ENCODE data around the gene PPP1R13L. TPM values are rescaled to one million over a fixed set of nuclear protein-coding genes. Genes with fewer than 3 reads are reported as not detected.
"Not testable (repeated sequence)": the region's sequence is repeated elsewhere in the genome, so short reads cannot be mapped to it uniquely, and the experiment has no call there.

The PPP1R13L gene
- total RNA-seq, 1 donor from 2014 or later: 20.7 TPM

DNA sequence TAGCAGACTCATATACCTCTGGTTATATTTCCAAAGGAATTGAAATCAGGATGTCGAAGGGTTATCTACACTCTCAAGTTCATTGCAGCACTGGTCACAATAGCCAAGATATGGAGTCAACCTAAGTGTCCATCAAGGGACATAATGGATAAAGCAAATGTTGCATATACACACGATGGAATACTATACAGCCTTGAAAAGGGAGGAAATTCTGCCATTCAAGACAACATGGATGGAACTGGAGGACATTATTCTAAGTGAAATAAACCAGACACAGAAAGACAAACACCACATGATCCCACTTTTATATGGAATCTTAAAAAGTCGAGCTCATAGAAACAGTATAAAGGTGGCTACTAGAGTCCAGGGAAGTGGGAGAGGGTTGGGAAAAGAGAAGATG is 32.5 kb upstream of the PPP1R13L start:
- intact Hi-C loops (cut with DNase I): loop anchor here (2.0 kb wide), 1 partner anchor 39 kb away; no protein-coding TSS in a partner anchor
- no peak for ATAC-seq
- no peak for DNase-seq (ENCODE audit: low spot score)

DNA sequence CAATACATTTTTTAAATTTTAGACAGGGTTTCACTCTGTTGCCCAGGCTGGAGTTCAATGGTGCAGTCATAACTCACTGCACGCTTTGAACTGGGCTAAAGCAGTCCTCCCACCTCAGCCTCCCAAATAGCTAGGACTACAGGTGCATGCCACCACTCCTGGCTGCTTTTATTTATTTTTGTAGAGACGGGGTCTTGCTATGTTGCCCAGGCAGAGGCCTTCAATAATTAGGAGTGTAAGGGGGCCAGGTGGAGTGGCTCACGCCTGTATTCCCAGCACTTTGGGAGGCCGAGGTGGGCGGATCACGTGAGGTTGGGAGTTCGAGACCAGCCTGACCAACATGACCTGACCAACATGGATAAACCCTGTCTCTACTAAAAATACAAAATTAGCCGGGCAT is 27.7 kb upstream of the PPP1R13L start:
- ATAC-seq; DNase-seq (ENCODE audit: low spot score); intact Hi-C loops (cut with DNase I): not testable (repeated sequence)

DNA sequence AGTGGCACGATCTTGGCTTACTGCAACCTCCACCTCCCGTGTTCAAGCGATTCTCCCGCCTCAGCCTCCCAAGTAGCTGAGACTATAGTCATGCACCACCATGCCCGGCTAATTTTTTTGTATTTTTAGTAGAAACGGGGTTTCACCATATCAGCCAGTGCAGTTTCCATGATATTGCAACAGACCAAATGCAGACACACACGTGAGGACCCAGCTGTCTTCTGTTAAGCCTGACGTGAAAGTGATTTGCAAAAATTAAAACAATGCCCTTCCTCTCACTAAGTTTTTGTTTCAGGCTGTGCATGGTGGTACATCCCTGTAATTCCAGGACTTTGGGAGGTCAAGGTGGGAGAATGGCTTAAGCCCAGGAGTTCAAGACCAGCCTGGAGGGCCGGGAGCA is 26.1 kb upstream of the PPP1R13L start:
- DNase-seq (ENCODE audit: low spot score); ATAC-seq; intact Hi-C loops (cut with DNase I): not testable (repeated sequence)

DNA sequence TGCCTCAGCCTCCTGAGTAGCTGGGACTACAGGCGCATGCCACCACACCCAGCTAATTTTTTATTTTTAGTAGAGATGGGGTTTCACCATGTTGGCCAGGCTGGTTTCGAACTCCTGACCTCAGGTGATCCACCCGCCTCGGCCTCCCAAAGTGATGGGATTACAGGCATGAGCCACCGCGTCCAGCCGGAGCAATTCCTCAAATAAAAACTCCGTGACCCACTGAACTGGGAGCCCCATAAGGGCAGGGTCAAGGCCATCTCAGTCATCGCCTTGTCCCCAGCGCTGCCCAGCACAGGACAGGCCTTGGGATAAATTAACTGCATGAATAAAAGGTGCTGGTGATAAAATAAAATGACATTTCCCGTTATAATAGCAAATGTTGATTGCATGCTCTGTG is 25.0 kb upstream of the PPP1R13L start:
- DNase-seq (ENCODE audit: low spot score); intact Hi-C loops (cut with DNase I); ATAC-seq: not testable (repeated sequence)

DNA sequence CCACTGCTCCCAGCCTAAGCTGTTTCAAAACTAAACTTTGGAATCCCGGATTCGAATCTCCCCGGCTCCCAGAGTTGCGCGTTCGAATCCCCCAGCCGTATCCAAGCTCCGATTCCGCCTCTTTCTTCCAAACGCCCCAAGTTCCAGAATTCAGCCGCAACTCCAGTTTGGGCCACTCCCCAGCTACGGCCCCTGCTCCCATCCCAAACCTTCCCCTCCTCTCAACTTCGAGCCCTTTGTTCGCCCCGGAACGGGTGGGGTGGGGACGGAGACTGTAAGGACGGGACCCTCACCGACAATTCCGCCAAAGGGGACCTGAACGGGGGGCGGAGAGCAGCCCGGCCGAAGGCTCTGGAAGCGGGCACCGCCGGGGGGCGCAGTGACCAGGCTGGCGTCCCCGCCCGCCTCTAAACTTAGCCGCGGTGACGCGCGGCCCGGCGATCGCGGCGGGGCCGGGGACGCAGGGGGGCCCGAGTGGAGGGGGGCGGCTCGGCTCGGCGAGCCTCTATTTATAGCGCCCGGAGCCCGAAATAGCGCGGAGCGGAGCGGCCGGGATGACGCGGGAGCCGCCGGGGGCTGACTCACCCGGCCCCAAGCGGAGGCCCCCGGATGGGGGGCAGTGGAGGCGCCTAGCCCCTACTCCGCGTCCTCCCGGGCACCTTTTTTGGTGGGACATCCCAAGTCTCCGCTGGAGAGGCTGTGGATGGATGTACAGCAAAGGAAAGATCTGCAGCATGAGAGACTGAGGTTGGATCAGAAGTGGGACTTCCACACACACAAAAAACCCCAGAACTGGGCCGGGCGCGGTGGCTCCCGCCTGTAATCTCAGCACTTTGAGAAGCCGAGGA is 23.7 kb upstream of the PPP1R13L start:
- no peak for DNase-seq (ENCODE audit: low spot score)
- intact Hi-C loops (cut with DNase I): no loop called here
- ATAC-seq: peak; percentile 16

DNA sequence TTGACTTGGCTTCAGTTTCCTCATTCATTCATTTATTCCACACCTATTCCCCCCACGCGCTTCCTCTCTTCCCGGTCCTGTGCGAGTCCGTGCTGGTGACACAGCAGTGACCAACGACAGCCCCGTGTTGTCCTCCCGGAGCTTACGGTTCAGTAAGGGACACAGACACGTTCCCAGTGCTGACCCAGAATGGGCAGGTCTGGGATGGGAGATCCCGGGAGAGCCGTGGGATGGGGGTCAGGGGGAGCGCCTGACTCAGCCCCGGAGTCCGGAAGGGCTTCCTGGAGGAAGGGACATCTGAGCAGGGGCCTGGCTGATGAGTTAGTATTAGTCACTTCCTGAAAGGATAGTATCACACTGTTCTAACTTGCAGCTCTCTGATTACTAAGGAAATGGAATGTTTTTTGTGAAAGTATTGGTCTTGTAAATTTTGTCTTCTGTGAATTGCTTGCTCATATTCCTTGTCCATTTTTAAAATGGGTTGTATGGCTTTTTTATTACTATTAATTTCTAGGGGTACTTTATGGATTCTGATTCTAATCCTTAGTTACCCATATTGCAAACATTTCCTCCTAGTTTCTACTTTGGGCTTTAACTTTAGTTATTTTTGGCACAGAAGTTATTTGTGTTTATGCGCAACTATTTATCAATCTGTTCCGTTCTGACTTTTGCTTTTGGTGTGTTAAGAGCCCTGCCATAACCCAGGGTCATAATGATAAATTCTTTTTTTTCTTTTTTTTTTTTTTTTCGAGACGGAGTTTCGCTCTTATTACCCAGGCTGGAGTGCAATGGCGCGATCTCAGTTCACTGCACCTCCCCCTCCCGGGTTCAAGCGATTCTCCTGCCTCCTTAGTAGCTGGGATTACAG is 19.6 kb upstream of the PPP1R13L start:
- intact Hi-C loops (cut with DNase I): no loop called here
- ATAC-seq (peak; percentile 33), DNase-seq (ENCODE audit: low spot score) (no peak)

DNA sequence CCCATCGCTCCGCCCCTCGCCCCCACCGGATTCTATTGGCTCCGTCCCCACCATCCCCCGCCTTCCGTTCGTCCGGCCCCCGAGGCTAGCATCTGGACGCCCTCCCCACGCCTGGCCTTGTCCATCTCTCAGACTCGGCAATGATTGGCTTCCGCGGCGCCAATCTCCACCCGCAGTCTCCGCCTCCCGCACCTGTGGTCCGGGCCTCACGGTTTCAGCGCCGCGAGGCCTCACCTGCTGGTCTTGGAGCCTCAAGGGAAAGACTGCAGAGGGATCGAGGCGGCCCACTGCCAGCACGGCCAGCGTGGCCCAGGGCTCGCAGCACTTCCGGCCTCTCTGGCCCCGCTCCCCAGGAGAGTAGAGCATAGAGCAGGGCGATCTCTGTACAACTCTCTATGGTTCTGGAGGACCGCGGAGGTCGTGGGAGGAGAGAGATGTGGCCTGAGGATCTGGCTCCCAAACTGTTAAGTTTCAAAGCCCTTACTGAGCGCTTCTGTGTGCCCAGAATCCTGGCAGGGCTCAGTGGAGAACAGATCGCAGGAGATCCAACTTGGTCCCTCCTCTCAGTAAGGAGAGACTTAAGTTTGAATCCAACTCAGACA is 18.8 kb upstream of the PPP1R13L start, which contains the start of gene ERCC1:
TSS of gene ERCC1 (minus strand) at position 329 of the 602 bp plus-strand sequence. CDS start 543 bp downstream, outside the sequence.
- intact Hi-C loops (cut with DNase I): no loop called here
- peak; percentile 88 for ATAC-seq
- DNase-seq (ENCODE audit: low spot score): no peak

DNA sequence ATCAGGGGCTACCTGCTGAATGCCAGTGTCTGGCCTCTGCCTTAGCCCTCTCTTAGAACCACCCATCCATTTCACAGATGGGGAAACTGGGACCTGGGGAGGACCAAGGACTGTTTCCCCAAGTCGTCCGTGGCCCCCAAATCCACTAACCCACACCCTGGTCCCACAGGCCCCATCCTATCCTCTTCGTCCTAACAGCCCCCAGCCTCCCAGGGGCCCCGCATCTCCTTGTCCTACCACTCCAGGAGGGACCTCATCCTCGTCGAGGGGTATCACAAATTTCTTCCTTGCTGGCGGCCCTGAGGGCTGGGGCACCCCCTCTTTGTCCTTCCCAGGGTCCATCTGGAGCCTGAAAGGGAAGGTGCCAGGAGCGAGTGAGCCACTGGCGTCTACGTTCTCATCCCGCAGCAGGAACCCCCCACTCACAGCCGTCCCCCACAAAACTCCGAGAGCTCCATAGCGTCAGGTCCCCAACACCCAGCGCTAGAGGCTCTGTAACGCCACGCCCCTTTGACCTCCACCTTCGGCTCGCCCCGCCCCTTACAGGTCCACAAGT is 18.2 kb upstream of the PPP1R13L start:
- ATAC-seq (no peak), DNase-seq (ENCODE audit: low spot score) (peak; percentile 97)
- intact Hi-C loops (cut with DNase I): no loop called here

DNA sequence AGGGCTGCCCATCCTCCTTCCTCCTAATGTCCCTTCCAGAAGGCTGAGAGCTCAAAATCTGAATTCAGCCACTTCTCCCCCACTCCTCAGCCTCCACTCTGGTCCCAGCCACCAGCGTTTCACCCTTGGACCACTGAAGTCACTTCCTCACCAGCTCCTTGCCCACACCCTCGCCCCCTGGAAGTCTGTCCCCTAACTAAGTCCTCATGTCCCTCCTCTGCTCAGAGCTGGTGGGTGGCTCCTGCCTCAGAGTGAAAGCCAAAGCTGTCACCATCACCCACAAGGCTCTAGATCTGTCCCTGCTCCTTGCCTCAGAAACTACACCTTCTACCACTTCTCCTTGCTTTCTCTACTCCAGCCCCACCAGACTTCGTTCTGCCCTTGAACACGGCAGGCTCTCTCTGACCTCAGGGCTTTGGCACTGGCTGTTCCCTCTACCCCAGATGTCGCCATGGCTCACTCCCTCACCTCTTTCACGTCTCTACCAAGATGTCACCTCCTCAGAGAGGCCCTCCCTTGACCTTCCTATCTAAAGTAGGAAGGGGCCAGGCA is 17.2 kb upstream of the PPP1R13L start:
- intact Hi-C loops (cut with DNase I): no loop called here
- no peak for DNase-seq (ENCODE audit: low spot score)
- no peak for ATAC-seq

DNA sequence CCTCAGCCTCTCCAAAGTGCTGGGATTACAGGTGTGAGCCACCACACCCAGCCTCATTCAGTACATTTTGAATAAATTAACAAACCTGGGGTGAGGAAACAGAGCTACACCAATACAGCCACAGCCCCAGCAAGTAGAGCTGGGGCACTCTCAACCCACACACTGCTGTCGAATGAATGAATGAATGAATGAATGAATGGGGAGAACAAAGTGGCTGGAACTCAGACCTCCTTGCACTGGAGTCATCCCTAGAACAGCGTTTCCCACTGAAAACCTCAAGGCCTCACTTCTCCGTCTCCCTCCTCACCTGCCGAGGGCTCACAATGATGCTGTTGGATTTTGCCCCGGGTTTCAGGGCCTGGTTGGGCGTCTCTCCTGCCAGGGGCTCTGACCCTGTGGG is 16.0 kb upstream of the PPP1R13L start:
- ATAC-seq: no peak
- DNase-seq (ENCODE audit: low spot score): no peak
- intact Hi-C loops (cut with DNase I): no loop called here

DNA sequence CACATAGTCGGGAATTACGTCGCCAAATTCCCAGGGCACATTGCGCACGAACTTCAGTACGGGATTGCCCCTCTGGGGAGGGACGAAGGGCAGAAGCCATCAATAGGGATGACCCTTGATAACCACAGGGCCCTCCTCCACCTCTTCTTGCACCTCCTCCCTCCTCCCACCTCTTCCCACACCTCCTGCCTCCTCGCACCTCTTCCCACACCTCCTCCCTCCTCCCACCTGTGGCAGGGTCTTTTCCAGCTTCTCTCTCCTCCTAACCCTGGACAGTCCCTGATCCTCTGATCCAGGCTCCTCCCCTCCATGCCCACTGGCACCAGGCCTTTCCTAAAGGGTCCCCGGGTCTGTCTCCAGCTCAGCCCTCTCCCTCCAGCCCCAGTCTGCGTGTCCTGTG is 15.5 kb upstream of the PPP1R13L start:
- DNase-seq (ENCODE audit: low spot score) (no peak), ATAC-seq (no peak)
- intact Hi-C loops (cut with DNase I): no loop called here

DNA sequence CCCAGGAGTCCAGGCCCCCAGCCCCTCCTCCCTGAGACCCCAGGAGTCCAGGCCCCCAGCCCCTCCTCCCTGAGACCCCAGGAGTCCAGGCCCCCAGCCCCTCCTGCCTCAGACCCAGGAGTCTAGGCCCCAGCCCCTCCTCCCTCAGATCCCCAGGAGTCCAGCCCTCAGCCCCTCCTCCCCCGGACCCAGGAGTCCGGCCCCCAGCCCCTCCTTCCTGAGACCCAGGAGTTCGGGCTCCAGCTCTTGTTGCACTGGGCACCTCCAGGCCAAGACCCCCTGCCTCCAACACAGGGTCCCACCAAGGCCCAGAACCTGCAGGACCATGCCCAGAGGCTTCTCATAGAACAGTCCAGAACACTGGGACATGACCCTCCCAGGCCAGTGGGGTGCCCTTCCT is 15.0 kb upstream of the PPP1R13L start:
- ATAC-seq (no peak), DNase-seq (ENCODE audit: low spot score) (no peak)
- intact Hi-C loops (cut with DNase I): no loop called here

DNA sequence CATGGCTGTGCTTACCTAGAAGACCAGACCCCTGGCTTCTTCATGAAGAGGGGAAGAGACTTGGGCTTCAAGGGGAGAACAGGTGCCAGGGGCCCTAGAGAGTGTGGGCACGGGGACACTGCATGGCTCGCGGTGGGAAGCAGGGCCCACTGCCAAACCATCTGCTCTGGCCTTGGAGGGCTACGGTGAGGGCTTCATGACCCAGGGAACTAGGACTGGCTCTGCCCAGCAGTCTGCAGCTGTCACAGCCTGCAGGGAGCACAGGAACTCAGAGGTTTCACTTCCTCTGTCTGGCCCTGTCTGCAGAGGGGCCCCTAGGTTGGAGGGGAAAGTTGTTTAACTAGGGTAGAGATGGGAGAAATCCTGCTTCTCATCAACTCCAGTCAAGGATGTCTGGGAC is 14.5 kb upstream of the PPP1R13L start:
- no peak for DNase-seq (ENCODE audit: low spot score)
- intact Hi-C loops (cut with DNase I): no loop called here
- ATAC-seq: peak; percentile 16

DNA sequence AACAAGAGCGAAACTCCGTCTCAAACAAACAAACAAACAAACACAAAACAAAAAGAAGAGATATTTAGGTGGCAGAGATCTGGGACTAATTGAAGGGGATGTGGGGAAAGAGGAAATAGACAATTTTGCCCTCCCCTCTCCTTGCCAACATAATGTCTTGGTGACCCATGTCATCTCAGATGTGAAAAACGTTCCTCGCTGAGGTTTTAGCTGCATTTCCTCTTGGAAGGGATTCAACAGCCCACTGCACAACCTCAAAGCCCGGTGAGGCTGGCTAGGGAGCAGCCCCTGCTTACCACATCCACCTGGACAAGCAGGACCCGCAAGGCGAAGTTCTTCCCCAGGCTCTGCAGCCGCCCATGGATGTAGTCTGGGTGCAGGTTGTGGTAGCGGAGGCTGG is 13.9 kb upstream of the PPP1R13L start:
- ATAC-seq: no peak
- intact Hi-C loops (cut with DNase I): no loop called here
- DNase-seq (ENCODE audit: low spot score): no peak

DNA sequence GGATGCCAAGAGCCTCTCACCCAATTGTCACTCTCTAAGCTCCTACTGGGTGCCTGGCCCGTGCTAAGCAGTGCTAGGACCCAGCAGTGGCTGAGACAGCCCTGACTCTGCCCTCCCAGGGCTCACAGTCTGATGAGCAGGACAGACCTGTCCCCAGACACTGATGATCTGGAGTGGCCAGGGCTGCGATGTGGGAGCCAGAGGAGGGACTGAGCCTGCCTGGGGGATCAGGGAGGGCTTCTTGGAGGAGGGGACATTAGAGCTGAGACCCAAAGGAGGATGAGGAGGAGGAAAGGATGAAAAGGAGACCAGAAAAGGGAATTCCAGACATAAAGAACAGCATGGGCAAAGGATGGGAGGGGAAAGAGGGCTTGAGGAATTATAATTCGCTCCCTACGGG is 12.3 kb upstream of the PPP1R13L start:
- DNase-seq (ENCODE audit: low spot score) (no peak), ATAC-seq (no peak)
- intact Hi-C loops (cut with DNase I): no loop called here

DNA sequence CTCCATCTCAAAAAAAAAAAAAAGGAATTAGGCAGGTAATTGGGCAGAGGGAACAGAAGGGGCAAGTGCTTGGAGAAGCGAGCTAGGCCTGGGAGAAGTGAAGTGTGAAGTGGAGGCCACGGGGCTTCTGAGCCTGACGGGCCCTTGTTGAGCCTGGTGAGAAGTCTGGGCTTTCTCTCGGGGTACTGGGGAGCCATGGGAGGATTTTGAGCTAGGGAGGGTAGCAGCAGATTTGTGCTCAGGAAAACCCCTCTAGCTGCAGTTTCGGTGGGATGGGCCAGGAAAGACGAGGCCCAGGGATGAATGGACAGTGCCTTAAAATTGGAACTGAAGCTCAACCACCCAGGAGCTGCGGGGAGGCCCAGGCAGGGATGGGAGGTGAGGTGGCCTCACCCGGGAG is 9.6 kb upstream of the PPP1R13L start:
- ATAC-seq: no peak
- DNase-seq (ENCODE audit: low spot score): no peak
- intact Hi-C loops (cut with DNase I): no loop called here

DNA sequence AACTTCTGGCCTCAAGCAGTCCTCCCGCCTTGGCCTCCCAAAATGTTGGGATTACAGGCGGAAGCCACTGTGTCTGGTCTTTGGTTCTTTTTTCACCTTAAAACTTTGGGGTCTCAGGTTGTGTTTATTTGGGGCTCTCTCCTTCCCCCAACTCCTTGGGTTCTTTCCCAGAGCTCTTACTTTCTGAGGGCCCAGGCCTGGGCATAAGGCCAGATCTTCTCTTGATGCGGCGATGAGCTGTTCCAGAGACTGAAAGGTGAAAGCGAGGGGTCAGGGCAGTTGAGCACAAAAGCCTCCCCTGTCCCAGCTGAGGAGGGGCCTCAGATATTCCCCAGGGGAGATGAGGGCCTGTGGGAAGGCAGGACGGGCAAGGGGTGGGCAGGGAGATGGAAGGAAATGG is 8.6 kb upstream of the PPP1R13L start:
- DNase-seq (ENCODE audit: low spot score) (no peak), ATAC-seq (no peak)
- intact Hi-C loops (cut with DNase I): no loop called here

DNA sequence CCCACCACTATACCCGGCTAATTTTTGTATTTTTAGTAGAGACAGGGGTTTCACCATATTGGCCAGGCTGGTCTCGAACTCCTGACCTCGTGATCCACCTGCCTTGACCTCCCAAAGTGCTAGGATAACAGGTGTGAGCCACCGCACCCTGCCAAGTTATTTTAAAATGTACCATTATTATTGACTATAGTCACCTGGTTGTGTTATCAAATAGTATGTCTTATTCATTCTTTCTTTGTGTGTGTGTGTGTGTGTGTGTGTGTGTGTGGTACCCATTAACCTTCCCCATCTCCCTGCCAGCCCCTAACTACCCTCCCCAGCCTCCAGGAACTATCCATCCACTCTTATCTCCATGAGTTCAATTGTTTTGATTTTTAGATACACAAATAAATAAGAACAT is 5.5 kb upstream of the PPP1R13L start:
- intact Hi-C loops (cut with DNase I); ATAC-seq; DNase-seq (ENCODE audit: low spot score): not testable (repeated sequence)

DNA sequence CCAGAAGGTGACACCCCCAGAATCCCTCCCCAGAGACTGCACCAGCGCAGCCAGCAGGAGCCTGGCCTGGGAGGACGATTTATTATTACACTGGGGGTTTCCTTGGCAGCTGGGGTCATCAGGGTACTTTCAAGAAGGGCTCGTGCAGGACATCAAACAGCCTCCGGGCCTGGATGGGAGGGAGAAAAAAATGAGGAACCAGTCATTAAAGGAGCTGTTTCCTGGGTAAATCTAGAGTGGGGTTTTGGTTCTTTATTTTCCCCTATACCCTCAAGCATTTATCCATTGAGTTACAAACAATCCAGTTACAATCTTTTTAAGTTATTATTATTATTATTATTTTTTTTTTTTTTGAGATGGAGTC is 4.7 kb upstream of the PPP1R13L start:
- DNase-seq (ENCODE audit: low spot score): no peak
- intact Hi-C loops (cut with DNase I): no loop called here
- ATAC-seq: no peak
